A673 (cell line): ENCODE measurements around the gene COQ10B. TPM values are rescaled to one million over a fixed set of nuclear protein-coding genes. Genes with fewer than 3 reads are reported as not detected.
"Not testable (repeated sequence)": the region's sequence is repeated elsewhere in the genome, so short reads cannot be mapped to it uniquely, and the experiment has no call there.

Source experiments
- BruUV-seq: library from RNA; stranded (reverse); fragments of 400-500 nt; replicated peaks from 2 replicates; lab custom pipeline; 2021; lab: Mats Ljungman, UMichigan
- CTCF ChIA-PET: fragments of 300-600 bp; sonication (Branson Sonifier 250); formaldehyde crosslinking; loops from one replicate; lab custom pipeline; 2022; ENCODE audit warnings: antibody characterized with exemption; lab: Charles Lee
- POLR2A ChIA-PET: fragments of 300-600 bp; sonication (Branson Sonifier 250); formaldehyde crosslinking; loops from one replicate; lab custom pipeline; 2022; ENCODE audit warnings: antibody characterized with exemption; ENCODE audit not compliant: low non-redundant PET; lab: Charles Lee
- DNase-seq: peaks from one replicate; pipeline ENCODE4 v3.0.0-alpha.2; 2015; ENCODE audit warnings: low spot score
- H3K27ac ChIP-seq: fragments of 200-600 bp; sonication (generic); 2 replicates; pipeline ENCODE4 v1.5.1; 2016; ENCODE audit warnings: mixed run types, low read depth, mild to moderate bottlenecking, mixed read lengths, antibody characterized with exemption, low read length; ENCODE audit not compliant: poor library complexity, severe bottlenecking
- H3K27me3 ChIP-seq: fragments of 200-600 bp; sonication (generic); replicated peaks from 2 replicates; pipeline ENCODE4 v1.6.1; 2017; ENCODE audit warnings: mixed run types, low read depth, mild to moderate bottlenecking, mixed read lengths, antibody characterized with exemption, low read length; ENCODE audit not compliant: insufficient read depth, poor library complexity
- H3K36me3 ChIP-seq: fragments of 200-600 bp; sonication (generic); 2 replicates; pipeline ENCODE4 v1.6.1; 2016; ENCODE audit warnings: mixed run types, mild to moderate bottlenecking, mixed read lengths, antibody characterized with exemption, low read length; ENCODE audit not compliant: insufficient read depth, poor library complexity, severe bottlenecking
- H3K4me1 ChIP-seq: fragments of 200-600 bp; sonication (generic); 2 replicates; pipeline ENCODE4 v1.6.1; 2017; ENCODE audit warnings: mixed run types, mild to moderate bottlenecking, mixed read lengths, antibody characterized with exemption, low read length; ENCODE audit not compliant: insufficient read depth, poor library complexity, severe bottlenecking
- H3K4me3 ChIP-seq: fragments of 200-600 bp; sonication (generic); 2 replicates; pipeline ENCODE4 v1.5.1; 2016; ENCODE audit warnings: low read depth, mixed run types, mild to moderate bottlenecking, mixed read lengths, low read length; ENCODE audit not compliant: poor library complexity, severe bottlenecking
- H3K9me3 ChIP-seq: fragments of 200-600 bp; sonication (generic); 2 replicates; pipeline ENCODE4 v1.6.1; 2016; ENCODE audit warnings: mixed run types, low read depth, mild to moderate bottlenecking, mixed read lengths, antibody characterized with exemption, low read length; ENCODE audit not compliant: poor library complexity, severe bottlenecking
- CTCF ChIP-seq: fragments of 300-800, 200-600 bp; sonication (generic); conservative IDR thresholded peaks from 2 replicates; pipeline ENCODE4 v1.5.1; 2017; ENCODE audit warnings: low read depth, mild to moderate bottlenecking, antibody characterized with exemption, low read length, moderate library complexity, mixed read lengths
- EZH2 ChIP-seq: fragments of 200-600 bp; sonication (generic); IDR thresholded peaks from 2 replicates; pipeline ENCODE4 v1.6.1; 2017; ENCODE audit warnings: borderline replicate concordance, low read depth, mild to moderate bottlenecking, mixed read lengths, antibody characterized with exemption, low read length; ENCODE audit not compliant: poor library complexity, severe bottlenecking
- intact Hi-C: fragments of 100-400 bp; cut with micrococcal nuclease; formaldehyde crosslinking; loops from one replicate; pipeline ENCODE4 v1.10.0; 2022; ENCODE audit not compliant: unreplicated experiment
- total RNA-seq: library from RNA; stranded (reverse); gene quantifications from 2 replicates; pipeline ENCODE4 v1.2.3, GENCODE V29; 2021

Gene COQ10B
- total RNA-seq, 1 experiment from 2014 or later = 17.1 TPM

GRCh38 chr2:197450465-197450864 lies 2.9 kb upstream of the COQ10B start:
- TF ChIP-seq EZH2 (no peak), CTCF (no peak)
- no peak for DNase-seq
- CTCF ChIA-PET = no interaction called here

GRCh38 chr2:197450935-197451358 lies 2.4 kb upstream of the COQ10B start:
- POLR2A ChIA-PET = not testable (repeated sequence)

More at GRCh38 chr2:197450465-197450864, 2.9 kb upstream of the COQ10B start:
- Histone ChIP-seq H3K27me3 (no peaks in the 10 kb centered on the region), H3K4me1 (peaks cover 7% of the 10 kb centered on the region), H3K9me3 (no peaks in the 10 kb centered on the region), H3K4me3 (no peak overlapping the region), H3K27ac (no peak overlapping the region), H3K36me3 (no peaks in the 10 kb centered on the region)
- intact Hi-C loops = no loop called here
- no TSS peak for BruUV-seq
- POLR2A ChIA-PET = no interaction called here

GRCh38 chr2:197452754-197453122 lies 614 bp upstream of the COQ10B start:
- intact Hi-C loops = loop anchor here (2.0 kb wide), 1 partner anchor 48 kb away; the partner anchor contains the start of gene HSPE1
- TF ChIP-seq CTCF (no peak), EZH2 (no peak)
- Histone ChIP-seq H3K27me3 (no peaks in the 10 kb centered on the region), H3K4me3 (peak overlapping the region; percentile 86), H3K27ac (peak overlapping the region; percentile 71), H3K4me1 (no peaks in the 10 kb centered on the region), H3K36me3 (no peaks in the 10 kb centered on the region), H3K9me3 (no peaks in the 10 kb centered on the region)
- POLR2A ChIA-PET = interaction anchor here (0.6 kb wide), 1 partner anchor 17 kb away, joined by 4 read pairs; the partner anchor contains the start of gene SF3B1
- no peak for DNase-seq
- CTCF ChIA-PET = interaction anchor here (0.8 to 0.9 kb wide), 2 partner anchors 18 to 47 kb away, joined by 3 read pairs; partner anchors contain the start of genes HSPD1, HSPE1 and SF3B1
- TSS peak; percentile 81 for BruUV-seq

More at GRCh38 chr2:197450935-197451358, 2.4 kb upstream of the COQ10B start:
- DNase-seq, H3K27ac ChIP-seq, H3K27me3 ChIP-seq, H3K9me3 ChIP-seq, H3K36me3 ChIP-seq, intact Hi-C loops, H3K4me3 ChIP-seq, H3K4me1 ChIP-seq, CTCF ChIA-PET, BruUV-seq: not testable (repeated sequence)

GRCh38 chr2:197453914-197454398 lies 604 bp downstream of the COQ10B start:
- Histone ChIP-seq H3K36me3 (no peaks in the 10 kb centered on the region), H3K4me3 (peak overlapping the region; percentile 86), H3K27ac (peak overlapping the region; percentile 92), H3K9me3 (no peaks in the 10 kb centered on the region), H3K27me3 (no peaks in the 10 kb centered on the region), H3K4me1 (no peaks in the 10 kb centered on the region)
- CTCF ChIA-PET = no interaction called here
- POLR2A ChIA-PET = no interaction called here
- no peak for DNase-seq
- BruUV-seq = no TSS peak
- TF ChIP-seq CTCF (no peak), EZH2 (no peak)
- intact Hi-C loops = loop anchor here (2.0 kb wide), 1 partner anchor 47 kb away; the partner anchor contains the start of gene HSPE1
